HG02840 (cell line): ENCODE results near the gene VNN1.
"Not testable (repeated sequence)": the region's sequence is repeated elsewhere in the genome, so short reads cannot be mapped to it uniquely, and the experiment has no call there.

Experiments used
- ATAC-seq: cut with Tn5 transposase; IDR thresholded peaks from one replicate; pipeline ENCODE4 v1.9.1; 2021; ENCODE audit warnings: mild to moderate bottlenecking, moderate library complexity, moderate number of reproducible peaks; ENCODE audit not compliant: unreplicated experiment, low FRiP score

Gene VNN1

GRCh38 chr6:132725947-132726607, 12.2 kb upstream of the VNN1 start:
- ATAC-seq, result peak; percentile 91

DNA sequence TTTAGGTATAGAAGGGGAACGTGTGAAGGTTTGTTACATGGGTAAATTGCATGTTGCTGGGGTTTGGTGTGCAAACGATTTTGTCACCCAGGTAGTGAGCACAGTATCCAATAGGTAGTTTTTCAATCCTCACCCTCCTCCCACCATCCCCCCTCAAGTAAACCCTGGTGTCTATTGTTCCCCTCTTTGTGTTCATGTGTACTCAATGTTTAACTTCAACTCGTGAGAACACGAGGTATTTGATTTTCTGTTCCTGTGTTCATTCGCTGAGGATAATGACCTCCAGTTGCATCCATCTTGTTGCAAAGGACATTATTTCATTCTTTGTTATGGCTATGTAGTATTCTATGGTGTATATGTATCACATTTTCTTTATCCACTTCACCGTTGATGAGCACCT, 11.6 kb upstream of the VNN1 start:
- no peak for ATAC-seq

DNA sequence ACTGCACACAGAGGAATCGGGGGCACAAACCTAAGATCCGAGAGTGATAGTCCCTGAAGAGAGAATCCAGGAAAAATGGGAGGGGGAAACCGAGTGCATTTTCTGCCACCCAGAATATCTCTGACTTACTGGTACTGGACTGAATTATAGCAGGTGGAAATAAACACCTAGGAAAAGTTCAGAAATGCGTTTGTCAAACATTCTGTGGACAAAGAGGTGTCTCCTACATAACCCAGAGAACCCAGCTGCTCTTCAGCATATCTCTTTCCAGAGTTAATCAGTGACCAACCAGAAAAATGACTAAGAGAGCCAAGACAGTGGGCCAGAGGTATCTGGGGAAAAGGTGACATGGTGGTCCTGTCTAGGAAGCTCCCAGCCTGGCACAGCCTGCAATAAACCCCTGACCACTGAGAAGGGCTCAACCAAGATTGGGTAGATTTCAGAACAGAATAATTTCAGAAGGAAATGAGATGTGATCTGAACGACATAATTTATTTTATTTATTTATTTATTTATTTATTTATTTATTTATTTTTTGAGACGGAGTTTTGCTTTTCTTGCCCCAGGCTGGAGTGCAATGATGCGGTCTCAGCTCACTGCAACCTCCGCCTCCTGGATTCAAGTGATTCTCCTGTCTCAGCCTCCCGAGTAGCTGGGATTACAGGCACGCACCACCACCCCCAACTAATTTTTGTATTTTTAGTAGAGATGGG, 6.0 kb upstream of the VNN1 start:
- no peak for ATAC-seq

- no peak for ATAC-seq
Measured at GRCh38 chr6:132715881-132716637, 2.2 kb upstream of the VNN1 start.

DNA sequence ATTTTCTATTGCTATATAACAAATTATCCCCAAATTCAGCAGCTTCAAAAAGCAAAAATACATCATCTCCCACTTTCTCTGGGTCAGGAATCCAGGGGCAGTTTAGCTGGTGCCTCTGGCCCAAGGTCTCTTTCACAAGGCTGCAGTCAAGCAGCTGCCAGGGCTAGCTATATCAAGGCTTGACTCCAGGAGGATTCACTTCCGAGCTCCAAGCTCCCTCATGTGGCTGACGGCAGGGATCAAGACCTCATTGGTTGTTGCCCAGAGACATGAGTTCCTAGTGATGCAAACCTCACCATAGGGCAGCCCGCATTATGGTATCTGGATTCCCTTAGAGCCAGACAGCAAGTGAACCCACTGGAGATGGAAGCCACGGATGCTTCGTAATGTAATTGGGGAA, 1.3 kb upstream of the VNN1 start:
- ATAC-seq, result no peak

DNA sequence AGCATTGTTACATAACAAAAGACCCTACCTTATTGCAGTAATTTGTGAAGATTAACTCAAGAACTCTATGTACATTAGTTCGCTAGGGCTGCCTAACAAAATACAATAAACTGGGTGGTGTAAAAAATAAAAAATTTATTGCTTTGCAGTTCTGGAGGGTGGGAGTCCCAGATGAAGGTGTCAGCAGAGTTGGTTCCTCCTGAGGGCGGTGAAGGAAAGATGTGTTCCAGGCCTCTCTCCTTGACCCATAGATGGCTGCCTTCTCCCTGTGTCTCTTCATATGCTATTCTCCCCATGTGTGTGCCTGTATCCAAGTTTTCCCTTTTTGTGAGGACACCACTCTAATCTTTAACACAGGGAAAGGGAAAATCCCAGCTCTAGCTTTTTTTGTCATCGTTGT, 305 bp upstream of the VNN1 start:
- no peak for ATAC-seq

DNA sequence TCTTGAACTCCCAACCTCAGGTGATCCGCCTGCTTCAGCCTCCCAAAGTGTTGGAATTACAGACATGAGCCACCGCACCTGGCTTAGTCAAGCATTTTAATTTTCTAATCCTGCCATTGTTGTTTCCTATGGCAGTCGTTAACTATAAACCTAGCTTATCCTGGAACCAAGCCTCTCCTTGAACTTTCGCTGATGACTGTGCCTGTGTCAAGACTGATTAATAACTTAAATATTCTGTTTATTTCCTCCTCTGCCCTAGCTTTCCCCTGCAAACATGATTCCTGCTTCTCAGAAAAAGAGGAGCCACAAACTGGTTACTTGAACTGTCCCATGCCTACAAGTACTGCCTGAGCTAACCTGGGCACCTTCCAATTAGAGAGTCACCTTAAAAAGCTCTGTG, 1.5 kb downstream of the VNN1 start:
- ATAC-seq, result no peak

DNA sequence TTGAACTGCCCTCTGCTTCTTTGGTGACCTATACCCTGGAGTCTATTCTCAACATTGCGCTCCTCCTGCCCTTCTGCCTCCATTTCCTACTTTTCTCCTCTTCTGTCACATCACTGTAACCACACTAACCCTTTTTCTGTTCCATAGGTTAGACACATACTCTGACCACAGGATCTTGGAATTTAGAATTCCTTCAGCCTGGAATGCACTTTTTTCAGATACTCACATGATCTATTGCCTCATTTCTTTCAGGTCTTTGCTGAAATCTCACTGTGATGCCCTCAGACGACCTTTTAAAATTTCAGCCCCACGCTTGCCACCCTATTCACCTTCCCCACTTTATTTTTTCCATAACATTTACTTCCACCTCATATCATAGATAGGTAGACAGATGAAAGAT, 5.1 kb downstream of the VNN1 start:
- no peak for ATAC-seq

GRCh38 chr6:132708002-132708401, 5.9 kb downstream of the VNN1 start:
- no peak for ATAC-seq

DNA sequence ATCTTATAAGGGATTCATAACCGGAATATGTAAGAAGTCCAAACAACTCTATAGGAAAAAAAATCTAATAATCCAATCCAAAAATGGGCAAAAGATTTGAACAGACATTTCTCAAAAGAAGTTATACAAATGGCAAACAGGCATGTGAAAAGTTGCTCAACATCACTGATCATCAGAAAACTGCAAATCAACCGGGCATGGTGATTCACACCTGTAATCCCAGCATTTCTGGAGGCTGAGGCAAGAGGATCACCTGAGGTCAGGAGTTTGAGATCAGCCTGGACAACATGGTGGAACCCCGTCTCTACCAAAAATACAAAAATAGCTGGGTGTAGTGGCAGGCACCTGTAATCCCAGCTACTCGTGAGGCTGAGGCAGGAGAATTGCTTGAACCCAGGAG, 7.1 kb downstream of the VNN1 start:
- not testable (repeated sequence) for ATAC-seq

GRCh38 chr6:132703936-132704335, 9.9 kb downstream of the VNN1 start:
- no peak for ATAC-seq

DNA sequence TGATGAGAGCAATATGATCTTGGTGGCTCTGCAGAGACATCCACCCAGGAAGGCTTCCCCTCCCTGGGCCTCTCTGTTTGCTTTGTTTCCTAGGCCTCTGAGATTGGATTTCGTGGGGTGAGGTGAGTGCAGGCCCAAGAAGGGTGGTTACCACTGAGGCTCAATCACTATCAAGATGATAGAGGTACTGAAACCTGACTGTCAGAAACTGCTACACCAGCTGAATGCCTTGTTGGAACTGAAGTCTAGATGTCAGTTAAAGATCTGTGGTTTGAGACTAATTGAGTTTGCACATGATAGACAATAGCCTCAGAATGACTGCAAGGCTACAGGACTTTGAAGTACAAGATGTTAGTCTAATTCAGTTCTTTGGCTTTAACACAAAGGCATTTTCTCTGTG, 15.2 kb downstream of the VNN1 start:
- no peak for ATAC-seq

DNA sequence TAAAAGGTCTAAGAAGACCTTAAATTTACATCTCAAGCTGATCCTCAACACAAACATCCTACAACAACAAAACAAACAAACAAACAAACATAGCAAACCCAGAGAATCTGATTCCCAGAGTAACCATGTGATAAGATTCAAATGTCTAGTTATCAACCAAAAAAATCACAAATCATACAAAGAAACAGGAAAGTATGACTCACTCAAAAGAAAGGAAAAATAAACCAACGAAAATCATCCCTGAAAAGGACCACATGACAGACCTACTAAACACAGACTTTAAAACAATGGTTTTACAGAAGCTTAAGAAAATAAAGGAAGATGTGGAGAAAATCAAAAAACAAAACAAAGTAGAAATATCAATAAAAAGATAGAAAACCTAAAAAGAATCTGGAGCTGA, 18.1 kb downstream of the VNN1 start:
- ATAC-seq, result no peak

DNA sequence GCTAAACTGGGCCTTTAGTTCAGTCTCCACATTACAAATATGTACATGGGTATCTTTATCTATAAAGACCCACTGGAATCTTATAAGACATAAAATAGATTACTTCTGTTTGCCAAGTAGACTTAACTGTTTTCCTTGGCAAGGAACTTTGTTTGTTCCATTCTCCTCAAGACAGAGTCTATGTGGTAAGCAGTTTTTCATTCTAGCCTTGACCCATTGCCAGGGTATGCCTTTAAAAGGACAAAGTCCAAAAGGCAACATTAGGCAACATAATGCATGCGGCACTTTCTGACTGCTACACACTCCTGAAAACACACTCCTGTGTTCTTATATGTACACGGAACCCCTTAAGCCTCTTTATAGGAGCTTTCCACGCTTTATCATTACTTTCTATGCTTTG, 20.4 kb downstream of the VNN1 start:
- ATAC-seq, result no peak

DNA sequence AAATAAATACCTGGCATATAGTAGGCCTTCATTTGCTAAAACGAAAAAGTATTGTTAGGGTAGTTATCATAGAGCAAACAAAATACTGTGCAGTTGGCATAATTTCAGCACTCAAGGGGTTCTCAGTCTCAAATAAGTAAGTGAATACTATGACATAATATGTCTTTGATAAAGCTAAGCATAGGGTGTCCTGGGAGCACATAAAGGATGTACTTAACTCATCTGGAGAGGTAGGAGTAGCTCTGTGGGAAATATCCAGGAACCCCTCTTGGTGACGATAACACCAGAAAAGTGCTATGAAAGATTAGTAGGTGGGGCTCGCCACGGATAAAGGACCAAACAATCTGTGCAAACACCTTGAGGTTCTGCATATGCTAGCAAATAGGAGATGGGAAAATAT, 23.2 kb downstream of the VNN1 start:
- ATAC-seq, result no peak

DNA sequence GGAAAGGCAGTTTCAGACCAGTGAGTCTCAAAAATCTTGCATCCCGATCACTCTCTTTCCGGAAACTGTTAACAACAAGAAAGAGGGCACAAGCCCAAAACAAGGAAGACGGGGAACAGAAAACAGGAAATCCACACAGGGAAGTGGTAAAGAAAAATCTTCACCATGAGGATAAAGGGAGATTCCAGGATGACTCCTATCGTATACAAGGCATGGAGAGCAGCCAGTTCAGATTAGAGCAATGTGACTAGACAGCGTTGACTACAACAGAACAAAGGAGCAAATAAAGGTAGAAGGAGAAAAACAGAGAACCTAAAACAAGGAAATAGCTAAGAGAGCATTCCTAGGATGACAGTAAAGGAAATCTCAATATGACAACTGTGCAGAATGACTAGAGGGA, 26.5 kb downstream of the VNN1 start:
- no peak for ATAC-seq

DNA sequence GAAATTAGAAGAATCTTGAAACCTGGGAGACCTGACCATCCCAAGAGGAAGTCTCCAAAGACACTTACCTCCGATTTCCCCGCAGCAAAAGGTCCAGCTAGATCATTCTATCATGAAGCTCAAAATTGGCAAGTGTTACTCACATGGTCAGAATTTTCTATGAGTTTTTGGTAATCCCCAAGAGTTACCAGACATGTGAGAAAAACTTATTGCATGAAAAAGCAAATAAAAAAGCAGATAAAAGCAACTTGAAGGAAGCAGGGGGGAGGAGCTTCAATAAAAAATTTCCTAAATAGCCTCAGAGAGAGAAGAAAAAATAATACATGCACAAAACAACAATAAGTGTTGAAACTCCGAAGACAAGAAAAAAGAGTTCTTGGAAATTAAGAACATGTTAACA, 27.3 kb downstream of the VNN1 start:
- ATAC-seq, result no peak

DNA sequence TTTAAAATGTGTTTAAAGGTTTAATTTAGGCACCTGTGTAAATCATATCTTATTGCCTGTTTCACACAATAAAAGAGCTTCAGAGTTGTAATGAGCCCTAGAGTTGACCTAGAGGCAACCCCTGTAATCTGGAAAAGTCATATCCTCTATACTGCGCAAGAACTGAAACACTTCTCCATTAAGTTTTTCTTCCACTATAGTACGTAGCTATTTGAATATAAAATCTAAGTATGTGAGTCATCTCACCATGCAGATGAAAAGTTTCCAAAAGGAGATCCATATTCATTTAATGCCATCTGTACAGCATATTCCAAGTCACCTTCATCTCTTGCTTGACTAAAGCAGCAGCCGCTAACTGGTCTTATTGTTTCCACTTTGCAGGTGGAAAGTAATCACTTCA, 28.8 kb downstream of the VNN1 start:
- no peak for ATAC-seq

DNA sequence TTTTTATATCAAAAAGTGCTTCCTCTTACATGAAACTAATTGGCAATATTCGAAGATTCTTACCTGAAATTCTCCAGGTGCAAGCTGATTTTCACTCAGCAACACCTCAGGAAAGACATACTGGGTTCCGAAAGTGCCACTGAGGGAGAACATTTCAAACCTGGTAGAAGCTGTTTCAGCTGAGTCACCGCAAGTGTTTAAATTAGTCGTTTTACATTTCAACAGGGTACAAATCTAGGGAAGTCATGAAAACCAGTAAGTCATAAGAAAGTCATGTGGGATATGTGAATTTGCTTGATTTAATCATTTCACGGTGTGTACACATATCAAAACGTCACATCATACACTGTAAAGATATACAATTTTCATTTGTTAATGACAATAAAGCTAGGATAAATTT, 29.6 kb downstream of the VNN1 start:
- no peak for ATAC-seq

DNA sequence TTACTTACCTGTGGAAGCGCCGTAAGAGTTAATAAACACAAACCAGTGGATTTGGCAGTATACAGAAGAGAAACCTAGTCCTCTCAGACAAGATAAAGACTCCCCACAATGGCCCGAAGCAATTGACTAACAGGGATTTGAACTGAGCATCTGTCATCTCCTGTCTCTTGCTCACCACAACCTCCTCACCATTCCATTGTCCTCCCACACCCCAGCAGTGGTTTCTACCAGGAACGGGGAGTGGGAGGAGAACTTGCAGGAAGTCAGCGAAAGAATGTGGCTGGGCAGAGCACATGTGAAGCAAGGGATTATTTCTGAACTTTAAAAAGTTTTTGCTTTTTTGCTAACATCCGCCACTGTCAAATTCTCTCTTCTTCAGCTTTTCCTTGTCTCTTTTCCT, 30.3 kb downstream of the VNN1 start:
- ATAC-seq, result no peak

GRCh38 chr6:132679094-132679493, 34.8 kb downstream of the VNN1 start:
- ATAC-seq, result not testable (repeated sequence)

DNA sequence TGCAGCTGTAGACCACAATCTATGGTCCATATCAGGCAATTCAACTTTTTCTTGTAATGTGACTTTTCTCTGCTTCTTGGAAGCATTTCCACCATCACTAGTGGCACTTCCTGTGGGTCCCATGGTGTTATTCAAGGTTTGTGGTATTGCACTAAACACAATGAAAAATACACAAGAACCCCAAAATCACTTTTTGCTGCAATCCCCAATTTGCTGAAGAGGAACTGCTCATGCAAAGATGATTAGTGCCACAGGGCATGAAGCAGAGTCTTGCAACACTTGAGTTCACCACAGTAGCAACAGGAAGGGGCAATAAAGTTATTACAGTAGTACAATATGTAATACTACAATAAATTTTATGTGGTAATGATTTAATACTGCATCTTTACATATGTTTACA, 38.1 kb downstream of the VNN1 start:
- no peak for ATAC-seq
